ENCODE measurements around the gene KRT39. TPM values are rescaled to one million over a fixed set of nuclear protein-coding genes. Genes with fewer than 3 reads are reported as not detected.

KRT39 gene
- total RNA-seq, 1 experiment from 2014 or later, result not detected

DNA sequence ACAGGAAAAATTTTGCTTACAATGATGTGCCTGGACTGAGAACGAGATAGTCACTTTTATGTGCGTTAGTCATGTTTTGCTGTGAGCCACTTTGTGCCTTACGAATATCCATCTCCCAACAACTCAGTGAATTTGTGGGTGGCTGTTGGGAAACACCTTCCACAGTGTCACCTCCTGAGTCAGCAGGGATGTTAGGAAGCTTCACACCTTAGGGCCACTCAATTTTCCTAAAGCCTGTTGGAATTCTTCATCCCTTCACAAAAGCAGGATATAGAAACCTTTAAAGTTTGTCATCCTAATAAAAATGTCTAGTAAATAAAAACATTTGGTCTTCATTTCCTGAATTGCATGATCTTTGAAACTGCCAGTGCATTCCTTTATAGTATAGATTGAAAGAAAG is 46.4 kb upstream of the KRT39 start (continued):
- no peak for TF ChIP-seq USF2 (CRISPR knock-in tag; IDR thresholded peaks at IDR 0.05)
- TF ChIP-seq MXD4 (CRISPR knock-in tag; IDR thresholded peaks at IDR 0.05; ENCODE audit: borderline replicate concordance), result no peak
- no peak for TF ChIP-seq EMX1 (CRISPR knock-in tag; IDR thresholded peaks at IDR 0.05)
- TF ChIP-seq ZNF263 (CRISPR knock-in tag; IDR thresholded peaks at IDR 0.05; ENCODE audit: low read depth), result no peak
- TF ChIP-seq, protein P1, sequence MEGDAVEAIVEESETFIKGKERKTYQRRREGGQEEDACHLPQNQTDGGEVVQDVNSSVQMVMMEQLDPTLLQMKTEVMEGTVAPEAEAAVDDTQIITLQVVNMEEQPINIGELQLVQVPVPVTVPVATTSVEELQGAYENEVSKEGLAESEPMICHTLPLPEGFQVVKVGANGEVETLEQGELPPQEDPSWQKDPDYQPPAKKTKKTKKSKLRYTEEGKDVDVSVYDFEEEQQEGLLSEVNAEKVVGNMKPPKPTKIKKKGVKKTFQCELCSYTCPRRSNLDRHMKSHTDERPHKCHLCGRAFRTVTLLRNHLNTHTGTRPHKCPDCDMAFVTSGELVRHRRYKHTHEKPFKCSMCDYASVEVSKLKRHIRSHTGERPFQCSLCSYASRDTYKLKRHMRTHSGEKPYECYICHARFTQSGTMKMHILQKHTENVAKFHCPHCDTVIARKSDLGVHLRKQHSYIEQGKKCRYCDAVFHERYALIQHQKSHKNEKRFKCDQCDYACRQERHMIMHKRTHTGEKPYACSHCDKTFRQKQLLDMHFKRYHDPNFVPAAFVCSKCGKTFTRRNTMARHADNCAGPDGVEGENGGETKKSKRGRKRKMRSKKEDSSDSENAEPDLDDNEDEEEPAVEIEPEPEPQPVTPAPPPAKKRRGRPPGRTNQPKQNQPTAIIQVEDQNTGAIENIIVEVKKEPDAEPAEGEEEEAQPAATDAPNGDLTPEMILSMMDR (IDR thresholded peaks at IDR 0.05), result no peak
- TF ChIP-seq, protein P2, sequence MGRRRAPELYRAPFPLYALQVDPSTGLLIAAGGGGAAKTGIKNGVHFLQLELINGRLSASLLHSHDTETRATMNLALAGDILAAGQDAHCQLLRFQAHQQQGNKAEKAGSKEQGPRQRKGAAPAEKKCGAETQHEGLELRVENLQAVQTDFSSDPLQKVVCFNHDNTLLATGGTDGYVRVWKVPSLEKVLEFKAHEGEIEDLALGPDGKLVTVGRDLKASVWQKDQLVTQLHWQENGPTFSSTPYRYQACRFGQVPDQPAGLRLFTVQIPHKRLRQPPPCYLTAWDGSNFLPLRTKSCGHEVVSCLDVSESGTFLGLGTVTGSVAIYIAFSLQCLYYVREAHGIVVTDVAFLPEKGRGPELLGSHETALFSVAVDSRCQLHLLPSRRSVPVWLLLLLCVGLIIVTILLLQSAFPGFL (CRISPR knock-in tag; IDR thresholded peaks at IDR 0.05; ENCODE audit: borderline replicate concordance), result no peak

- DNase-seq (ENCODE audit: low spot score) (no peak), ATAC-seq (no peak)
- Mint-ChIP-seq H3K4me3 (no peak overlapping the region), H3K36me3 (no peaks in the 10 kb centered on the region), H3K9me3 (no peaks in the 10 kb centered on the region), H3K27me3 (ENCODE audit: low read depth) (no peaks in the 10 kb centered on the region), H3K4me1 (peaks cover 15% of the 10 kb centered on the region), H3K27ac (peak overlapping the region; percentile 7; the same call in 1 of the 2 replicates)
- POLR2A ChIA-PET, result no interaction called here
- CTCF ChIA-PET, result no interaction called here
- TF ChIP-seq EMX1 (CRISPR knock-in tag; IDR thresholded peaks at IDR 0.05) (no peak), ZNF425 (CRISPR knock-in tag; conservative IDR thresholded peaks at IDR 0.05) (no peak), ZBTB21 (CRISPR knock-in tag; IDR thresholded peaks at IDR 0.05; ENCODE audit: borderline replicate concordance) (no peak), SMAD3 (CRISPR knock-in tag; IDR thresholded peaks at IDR 0.05; ENCODE audit: borderline replicate concordance) (no peak), TP53 (CRISPR knock-in tag; IDR thresholded peaks at IDR 0.05) (no peak), PRRX2 (CRISPR knock-in tag; IDR thresholded peaks at IDR 0.05) (no peak), ZNF138 (CRISPR knock-in tag; conservative IDR thresholded peaks at IDR 0.05) (no peak), FOXK1 (CRISPR knock-in tag; IDR thresholded peaks at IDR 0.05) (no peak), TCF7 (CRISPR knock-in tag; IDR thresholded peaks at IDR 0.05; ENCODE audit: low read depth) (no peak), SP1 (CRISPR knock-in tag; conservative IDR thresholded peaks at IDR 0.05) (no peak), E2F4 (CRISPR knock-in tag; IDR thresholded peaks at IDR 0.05; ENCODE audit: borderline replicate concordance, low read depth) (no peak), ZNF317 (CRISPR knock-in tag; IDR thresholded peaks at IDR 0.05; ENCODE audit: borderline replicate concordance, low read depth) (no peak), GTF2I (CRISPR knock-in tag; conservative IDR thresholded peaks at IDR 0.05) (no peak), MYBL2 (CRISPR knock-in tag; IDR thresholded peaks at IDR 0.05) (no peak), FOXP4 (CRISPR knock-in tag; IDR thresholded peaks at IDR 0.05) (no peak), JAZF1 (CRISPR knock-in tag; IDR thresholded peaks at IDR 0.05) (no peak)
- TF ChIP-seq, protein P1 (IDR thresholded peaks at IDR 0.05), result no peak
These were observed 45.8 kb upstream of the KRT39 start for GRCh38 chr17:41012326-41013120.
